SW480 (cell line): ENCODE measurements around the gene SENP5.

ENCODE experiments used
- DNase-seq: peaks from one replicate; pipeline ENCODE4 v3.0.0-alpha.2; 2016; ENCODE audit warnings: low spot score

SENP5 gene

DNA sequence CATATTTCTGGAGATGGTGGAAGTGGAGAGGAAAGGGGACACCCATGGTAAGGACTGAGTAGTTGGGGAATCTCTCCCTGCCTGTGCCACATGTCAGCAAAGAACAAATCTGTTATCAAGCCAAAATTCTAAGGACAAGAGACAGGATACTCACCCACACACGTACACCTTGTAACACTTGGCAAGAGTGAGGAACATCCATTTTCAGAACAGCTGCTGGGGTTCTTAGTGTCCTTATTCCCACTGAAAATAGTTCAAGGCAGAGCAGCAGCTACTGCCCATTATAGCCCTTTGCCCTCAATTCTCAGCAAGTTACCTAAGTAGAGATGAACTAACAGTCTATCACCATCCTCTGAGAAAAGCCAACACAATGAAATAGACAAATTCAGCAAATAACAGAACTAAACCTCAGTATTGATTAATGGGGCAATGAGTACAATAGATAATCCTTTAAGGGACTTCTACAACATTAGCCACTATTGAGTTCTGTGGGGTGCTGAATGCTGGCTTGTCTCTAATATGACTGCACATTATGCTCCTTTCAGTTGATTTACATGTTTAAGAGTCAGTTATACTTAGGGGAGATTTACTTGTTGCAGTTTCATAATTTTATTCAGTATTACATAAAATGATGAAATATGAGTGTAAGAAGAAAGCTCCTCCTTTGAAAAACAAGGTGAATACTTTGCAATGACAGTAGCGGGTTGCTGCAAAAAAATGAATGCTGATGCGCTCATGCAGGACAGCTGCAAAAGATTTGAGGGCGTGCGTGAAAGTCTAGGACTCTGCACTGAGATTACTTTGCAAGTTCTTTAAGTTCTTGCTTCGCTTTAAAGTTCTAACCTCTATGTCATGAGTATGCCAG lies 22.4 kb downstream of the SENP5 start:
- no peak for DNase-seq

GRCh38 chr3:196894557-196895295 lies 27.0 kb downstream of the SENP5 start:
- no peak for DNase-seq

DNA sequence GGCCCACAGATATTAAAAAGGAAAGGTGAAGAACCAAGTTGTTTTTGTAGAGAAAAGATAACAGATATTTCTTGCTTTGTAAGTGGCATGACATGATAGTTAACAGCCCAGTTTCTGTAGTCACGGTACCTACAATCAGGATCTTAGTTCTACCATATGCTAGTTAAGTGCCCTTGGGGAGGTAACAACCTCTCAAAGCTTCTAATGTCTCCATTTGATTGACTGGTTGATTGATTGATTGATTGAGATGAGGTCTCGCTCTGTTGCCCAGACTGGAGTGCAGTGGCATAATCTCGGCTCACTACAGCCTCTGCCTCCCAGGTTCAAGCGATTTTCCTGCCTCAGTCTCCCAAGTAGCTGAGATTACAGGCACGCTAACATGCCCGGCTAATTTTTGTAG lies 28.5 kb downstream of the SENP5 start:
- no peak for DNase-seq

- DNase-seq: no peak
Measured at GRCh38 chr3:196901768-196902167, 34.0 kb downstream of the SENP5 start.

DNA sequence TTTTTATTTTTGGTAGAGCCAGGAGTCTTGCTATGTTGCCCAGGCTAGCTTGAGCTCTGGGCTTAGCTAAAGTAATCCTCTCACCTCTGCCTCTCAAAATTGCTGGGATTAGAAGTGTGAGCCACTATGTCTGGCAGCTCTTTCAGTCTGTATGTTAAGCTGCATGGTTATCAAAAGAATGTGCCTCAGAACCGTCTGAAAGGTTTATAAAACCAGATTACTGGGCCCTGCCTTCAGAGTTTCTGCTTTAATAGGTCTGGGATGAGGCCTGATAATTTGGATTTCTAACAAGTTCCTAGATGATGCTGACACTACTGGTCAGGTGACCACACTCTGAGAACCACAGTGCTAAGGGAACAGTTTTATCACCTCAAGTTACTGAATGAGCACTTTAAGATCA lies 34.6 kb downstream of the SENP5 start:
- DNase-seq: no peak

GRCh38 chr3:196903740-196904139 lies 36.0 kb downstream of the SENP5 start:
- no peak for DNase-seq

DNA sequence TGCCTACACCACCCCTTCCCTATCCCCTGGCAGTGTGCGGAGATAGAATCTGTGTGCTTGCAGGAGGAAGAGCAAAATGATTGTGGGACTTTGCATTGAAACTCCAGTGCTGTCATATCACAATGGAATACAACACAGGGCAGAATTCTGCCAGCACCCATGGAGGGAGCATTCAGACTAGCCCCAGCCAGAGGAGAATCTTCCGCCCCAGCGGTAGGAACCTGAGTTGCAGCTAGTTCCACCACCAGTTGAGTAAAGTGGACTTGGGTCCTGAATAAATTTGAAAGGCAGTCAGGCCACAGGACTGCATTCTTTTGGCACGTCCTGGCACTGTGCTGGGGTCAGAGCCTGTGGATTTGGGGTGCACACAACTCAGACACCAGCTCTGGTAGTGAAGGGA lies 47.1 kb downstream of the SENP5 start:
- no peak for DNase-seq

GRCh38 chr3:196915375-196915774 lies 47.7 kb downstream of the SENP5 start:
- DNase-seq: no peak

GRCh38 chr3:196916221-196916620 lies 48.5 kb downstream of the SENP5 start:
- no peak for DNase-seq

DNA sequence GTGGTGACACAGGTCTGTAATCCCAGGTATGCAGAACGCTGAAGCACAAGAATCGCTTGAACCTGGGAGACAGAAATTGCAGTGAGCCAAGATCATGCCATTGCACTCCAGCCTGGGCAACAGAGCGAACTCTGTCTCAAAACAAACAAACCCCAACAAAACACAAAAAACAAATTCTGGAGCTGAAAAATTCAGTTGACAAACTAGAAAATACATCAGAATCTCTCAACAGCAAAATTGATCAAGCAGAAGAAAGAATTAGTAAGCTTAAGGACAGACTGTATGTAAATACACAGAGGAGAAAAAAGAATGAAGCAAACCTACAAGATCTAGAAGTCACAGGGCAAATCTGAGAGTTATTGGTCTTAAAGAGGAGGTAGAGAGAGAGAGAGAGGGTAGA lies 49.3 kb downstream of the SENP5 start:
- DNase-seq: no peak

- no peak for DNase-seq
Measured at GRCh38 chr3:196918968-196919367, 51.2 kb downstream of the SENP5 start.

DNA sequence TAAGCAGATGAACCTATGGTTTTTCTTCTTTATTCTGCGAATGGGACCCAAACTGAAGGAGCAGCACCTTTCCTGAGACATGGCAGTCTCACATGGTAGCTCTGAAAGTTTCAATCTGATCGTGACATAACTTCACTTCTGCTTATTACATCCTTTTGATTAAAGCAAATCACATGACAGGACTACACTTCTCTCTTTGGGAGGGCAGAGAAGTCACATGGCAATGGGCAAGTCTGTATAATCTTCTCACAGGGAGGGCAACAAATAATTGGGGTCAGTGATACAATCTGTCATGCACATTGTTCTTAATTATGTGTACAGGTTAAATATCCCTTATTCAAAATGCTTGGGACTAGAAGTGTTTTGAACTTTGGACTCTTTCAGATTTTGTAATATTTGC lies 53.0 kb downstream of the SENP5 start:
- DNase-seq: no peak

DNA sequence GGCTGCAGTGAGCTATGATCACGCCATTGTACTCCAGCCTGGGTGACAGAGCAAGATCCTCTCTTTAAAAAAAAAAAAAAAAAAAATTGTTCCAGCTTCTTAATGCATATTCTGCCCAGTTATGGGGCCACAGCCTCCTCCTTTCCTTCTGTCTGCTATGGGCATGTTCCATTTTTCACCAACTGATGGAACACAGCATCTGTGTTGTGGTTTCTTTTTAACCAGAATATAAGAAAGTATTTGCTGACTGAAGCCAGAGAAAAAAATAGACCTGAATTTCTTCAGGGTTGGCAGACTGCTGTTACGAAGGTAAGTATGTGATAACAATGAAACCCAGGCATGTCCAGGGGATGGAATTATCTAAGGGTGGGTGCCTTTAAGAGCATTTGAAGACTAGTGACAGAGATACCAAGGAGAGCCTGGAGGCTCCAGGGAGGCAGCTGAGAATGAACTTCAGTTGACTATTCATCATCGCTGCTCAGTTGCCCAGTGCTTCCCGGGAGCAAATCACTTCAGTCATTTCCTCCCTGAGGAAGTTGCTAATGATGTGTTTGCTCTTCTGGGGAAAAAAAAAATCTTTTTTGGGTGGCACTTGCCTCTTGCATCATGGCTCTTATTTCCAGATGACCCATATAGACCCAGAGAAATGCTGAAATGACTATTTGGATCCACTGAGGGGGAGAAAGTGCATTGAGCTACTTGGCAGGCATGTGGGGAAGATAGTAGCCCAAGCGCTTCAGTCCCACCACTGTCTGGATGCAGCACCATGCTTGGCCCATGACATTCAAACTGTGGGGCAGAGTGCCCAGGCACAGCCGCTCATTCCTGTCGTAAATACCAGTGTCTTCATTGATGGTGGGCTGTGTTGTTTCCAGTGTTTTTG lies 60.1 kb downstream of the SENP5 start:
- no peak for DNase-seq

DNA sequence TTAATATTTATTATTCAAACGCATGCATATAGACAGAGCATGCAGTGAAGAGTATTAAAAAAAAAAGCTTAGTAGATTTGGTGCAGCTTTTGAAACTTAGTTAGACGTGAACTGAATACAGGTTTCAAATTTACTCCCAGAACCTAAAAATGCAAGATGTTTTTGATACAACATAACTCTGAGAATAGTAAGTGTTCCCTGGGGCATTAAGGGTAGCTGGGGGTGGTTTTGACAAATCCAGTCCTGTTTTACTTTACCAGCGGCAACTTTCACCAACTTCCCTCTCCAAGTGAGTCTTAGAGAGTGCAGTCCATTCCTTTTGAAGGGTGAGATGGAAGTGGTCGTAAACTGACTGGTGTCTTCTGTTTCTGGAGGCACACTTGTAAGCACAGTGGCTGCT lies 63.4 kb downstream of the SENP5 start:
- DNase-seq: no peak

DNA sequence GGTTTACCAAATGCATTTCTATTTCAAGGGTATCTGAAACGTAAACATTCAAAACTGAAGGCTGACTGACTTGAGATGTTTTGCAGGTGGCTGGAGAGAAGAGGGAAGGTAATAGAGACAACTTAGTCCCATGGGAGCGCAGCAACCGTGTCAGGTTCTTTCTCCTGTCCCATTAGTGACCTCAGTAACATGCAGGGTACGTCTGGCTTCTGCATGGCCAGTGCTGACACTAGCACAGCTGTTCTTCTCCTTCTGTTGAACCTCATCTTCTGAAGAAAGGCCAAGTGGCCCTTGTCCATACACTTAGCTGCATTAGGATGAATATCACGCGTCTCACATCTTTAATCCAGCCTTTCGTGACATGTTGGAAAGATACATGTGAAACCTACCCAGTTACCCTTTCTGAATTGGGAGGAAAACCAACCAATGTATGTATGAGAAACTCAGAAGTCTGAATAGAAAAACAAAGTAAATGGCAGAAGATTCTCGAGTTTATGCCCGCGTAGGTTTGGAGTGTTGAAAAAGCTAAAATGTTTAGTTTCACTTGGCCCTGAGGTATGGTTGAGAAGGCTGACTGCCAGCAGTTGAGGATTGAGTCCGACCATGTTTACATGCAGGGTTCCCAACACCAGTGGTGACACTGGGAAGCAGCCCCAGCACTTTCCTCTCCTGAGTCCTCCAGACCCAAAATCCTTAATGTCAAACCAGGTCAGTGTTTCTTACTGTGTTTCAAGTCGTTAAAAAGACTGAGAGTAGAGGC lies 64.3 kb downstream of the SENP5 start:
- DNase-seq: no peak

GRCh38 chr3:196932600-196932999 lies 64.9 kb downstream of the SENP5 start:
- DNase-seq: no peak

GRCh38 chr3:196936288-196936687 lies 68.6 kb downstream of the SENP5 start:
- DNase-seq: no peak

DNA sequence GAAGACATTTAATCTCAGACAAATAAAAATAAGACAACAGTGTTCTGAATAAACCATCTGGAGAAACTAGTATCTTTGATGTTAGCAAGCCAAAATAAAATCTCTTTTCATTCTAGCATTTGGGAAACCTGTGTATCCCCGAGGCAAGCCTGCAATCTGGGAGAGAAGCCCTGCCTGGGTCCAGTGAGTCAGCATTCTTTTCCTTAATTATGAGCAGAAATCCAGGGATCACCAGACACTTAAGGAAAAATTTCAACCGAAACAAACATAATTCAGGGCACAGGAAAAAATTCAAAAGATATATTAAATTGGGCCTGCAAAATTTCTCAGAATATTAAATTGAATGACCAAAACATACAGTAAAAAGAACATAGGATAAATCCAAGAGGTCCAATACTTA lies 70.4 kb downstream of the SENP5 start:
- DNase-seq: no peak

- no peak for DNase-seq
Measured at GRCh38 chr3:196938576-196938975, 70.9 kb downstream of the SENP5 start.

DNA sequence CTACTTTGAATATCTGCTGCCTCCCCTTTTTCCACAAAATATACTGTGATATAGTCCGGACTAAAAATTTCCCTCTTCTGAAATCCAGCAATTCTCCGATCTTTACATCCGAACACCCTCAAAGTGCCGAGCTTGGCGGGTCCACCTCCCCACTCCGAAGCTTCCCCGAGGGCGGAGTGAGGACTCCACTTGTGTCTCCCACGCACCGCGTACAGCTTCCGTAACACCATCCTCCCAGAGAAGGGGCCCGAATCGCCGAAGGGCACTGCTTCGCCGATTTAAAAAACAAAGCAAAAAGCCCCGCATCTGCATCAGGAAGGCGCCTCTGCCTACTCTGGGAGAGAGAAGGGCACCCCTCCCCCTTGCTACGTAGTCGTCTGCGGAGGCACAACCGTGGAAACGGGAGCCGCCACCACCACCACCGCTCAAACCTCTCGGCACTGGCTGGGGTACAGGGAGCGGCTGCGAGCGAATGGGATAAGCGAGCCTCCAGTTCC lies 74.1 kb downstream of the SENP5 start:
- DNase-seq: no peak

- DNase-seq: peak; percentile 98
Measured at GRCh38 chr3:196942226-196942914, 74.7 kb downstream of the SENP5 start, which contains the start of gene NCBP2. Gene NCBP2 (minus strand): TSS chr3:196942528. CDS start chr3:196942503, 25 bp downstream.
